Transverse colon (tissue), 4 donors: ENCODE results near the gene NR5A2. TPM values are rescaled to one million over a fixed set of nuclear protein-coding genes. Genes with fewer than 3 reads are reported as not detected.

Experiments used
- small RNA-seq, 4 donors: library from RNA; depleted of rRNA; stranded (forward); fragments of <200 nt; gene quantifications; one replicate each; pipeline ENCODE3, GENCODE V24; 2016
- total RNA-seq, 4 donors: library from RNA; depleted of rRNA; stranded (reverse); fragments of >200 nt; gene quantifications; one replicate each; pipeline ENCODE4 v1.1.0, GENCODE V29; 2016

The NR5A2 gene
- total RNA-seq, 4 donors from 2014 or later = 75.4 to 92.6 (median 85.4) TPM

Small RNA genes within 50 kb of the gene (small RNA-seq; reads per million reads assigned to genes)
- gene RNU6-570P = 0 reads per million in 4 donors
- 0 reads per million in 4 donors for gene RNU6-609P
- gene RNU6-716P = 0 reads per million in 4 donors
